ENCODE results near the gene GRIN3B. TPM values are rescaled to one million over a fixed set of nuclear protein-coding genes. Genes with fewer than 3 reads are reported as not detected.

Gene GRIN3B
- total and polyA plus RNA-seq, 9 of the 15 experiments (the other 6 are each of a cell fraction or from before 2014, with no cell fraction given): 0.06 to 0.95 (median 0.19) TPM; not detected in 6

- TF ChIP-seq AFF4 (CRISPR knock-in tag; IDR thresholded peaks at IDR 0.05) (no peak), SFPQ (IDR thresholded peaks at IDR 0.05; ENCODE audit: low read depth, low read length) (no peak), SPI1 (IDR thresholded peaks at IDR 0.05; ENCODE audit: borderline replicate concordance, low read depth, low read length) (no peak), HEY1 (CRISPR knock-in tag; IDR thresholded peaks at IDR 0.05; ENCODE audit: borderline replicate concordance) (no peak), SIN3A (IDR thresholded peaks at IDR 0.05; ENCODE audit: borderline replicate concordance in 2 of 2, control insufficient read depth in 1 of 2, low read depth in 2 of 2, low read length in 2 of 2) (0 out of 4 replicates have a peak, but pooled peaks of 1 of the 2 experiments have one; percentile 11), ATF2 (CRISPR knock-in tag; IDR thresholded peaks at IDR 0.05) (no peak), STAT5B (CRISPR knock-in tag; IDR thresholded peaks at IDR 0.05) (no peak), ZNF77 (CRISPR knock-in tag; IDR thresholded peaks at IDR 0.05) (no peak), PYGO2 (tag; IDR thresholded peaks at IDR 0.05) (no peak), TEAD4 (IDR thresholded peaks at IDR 0.05; ENCODE audit: low read length) (no peak), TEAD4 (CRISPR knock-in tag; IDR thresholded peaks at IDR 0.05; ENCODE audit: borderline replicate concordance) (no peak), KAT7 (CRISPR knock-in tag; IDR thresholded peaks at IDR 0.05; ENCODE audit: borderline replicate concordance) (no peak), SMARCA4 (IDR thresholded peaks at IDR 0.05) (peak; percentile 79), OTX1 (CRISPR knock-in tag; IDR thresholded peaks at IDR 0.05) (no peak), RBM25 (IDR thresholded peaks at IDR 0.05; ENCODE audit: low read depth, low read length, severe bottlenecking) (peak; percentile 99), ZNF347 (CRISPR knock-in tag; IDR thresholded peaks at IDR 0.05; ENCODE audit: low read depth) (no peak)
These were observed 45.3 kb upstream of the GRIN3B start (continued) for GRCh38 chr19:954672-955494.

Measured in K562 (cell line).